ENCODE measurements around the gene CDK6.

Gene CDK6

DNA sequence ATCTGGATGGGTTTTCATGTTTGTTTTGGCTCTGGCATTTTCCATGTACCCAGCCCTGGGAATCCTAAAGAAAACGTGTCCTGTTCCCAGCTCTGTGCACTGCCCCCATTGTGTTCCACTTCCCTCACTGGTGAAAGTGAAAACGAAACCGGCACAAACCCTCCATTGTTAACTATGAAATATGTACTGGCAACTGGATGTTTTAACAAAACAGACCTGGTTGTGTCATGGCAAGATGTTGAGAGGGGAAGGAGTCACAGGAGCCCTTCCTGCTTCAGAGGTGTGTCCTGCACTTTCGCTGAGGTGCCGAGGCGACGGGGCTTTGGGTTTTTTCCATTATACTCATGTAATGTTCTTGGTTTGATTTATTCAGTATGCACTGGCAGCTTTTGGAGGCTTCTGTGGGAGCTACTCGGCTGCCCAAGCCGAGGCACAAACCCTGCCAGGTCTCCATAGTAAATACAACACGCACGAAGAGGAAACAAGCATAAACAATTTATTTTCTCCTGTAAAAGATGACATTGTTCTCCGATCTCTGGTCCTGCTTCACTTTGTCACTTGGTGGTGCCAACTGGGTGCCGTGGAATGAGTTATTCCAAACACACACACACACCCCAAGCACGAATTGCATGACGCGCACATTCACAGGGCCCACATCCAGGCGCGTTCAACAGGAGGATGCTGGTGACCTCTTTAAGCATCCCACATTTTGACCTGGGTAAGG, 118.2 kb downstream of the CDK6 start:
- peaks cover 6% of the 10 kb centered on the region for H3K4me1 ChIP-seq (ENCODE audit: control insufficient read depth, insufficient read depth, low read length)
- H3K36me3 ChIP-seq (ENCODE audit: control insufficient read depth, insufficient read depth, low read length): no peaks in the 10 kb centered on the region
- H3K9ac ChIP-seq (ENCODE audit: low read length): peak overlapping the region; percentile 75
- no peaks in the 10 kb centered on the region for H3K27me3 ChIP-seq (ENCODE audit: control insufficient read depth, insufficient read depth, low read length)
- peak overlapping the region; percentile 29 for H3K4me3 ChIP-seq (ENCODE audit: low read length)
- no peaks in the 10 kb centered on the region for H3K9me3 ChIP-seq (ENCODE audit: control insufficient read depth, low read length)

DNA sequence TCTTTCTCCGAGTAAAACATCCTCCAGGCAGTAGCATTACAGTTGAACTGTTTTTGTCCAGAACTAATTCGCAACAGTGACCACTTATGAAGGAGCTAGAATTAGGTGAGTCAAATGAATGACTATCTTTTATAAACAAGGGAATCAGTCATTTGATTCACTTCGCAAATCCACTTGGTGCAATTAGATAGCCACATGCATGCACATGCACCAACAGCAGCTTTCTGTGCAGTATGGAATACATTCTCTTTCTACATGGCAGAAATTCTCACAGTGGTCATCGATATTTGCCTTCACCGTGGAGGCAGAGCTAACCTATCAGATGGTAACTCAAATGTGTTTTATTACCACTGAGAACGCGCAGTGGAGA, 118.8 kb downstream of the CDK6 start:
- Histone ChIP-seq H3K9me3 (ENCODE audit: control insufficient read depth, low read length) (no peaks in the 10 kb centered on the region), H3K9ac (ENCODE audit: low read length) (peak overlapping the region; percentile 75), H3K36me3 (ENCODE audit: control insufficient read depth, insufficient read depth, low read length) (no peaks in the 10 kb centered on the region), H3K4me3 (ENCODE audit: low read length) (peak overlapping the region; percentile 29), H3K27me3 (ENCODE audit: control insufficient read depth, insufficient read depth, low read length) (no peaks in the 10 kb centered on the region), H3K4me1 (ENCODE audit: control insufficient read depth, insufficient read depth, low read length) (peaks cover 6% of the 10 kb centered on the region)

DNA sequence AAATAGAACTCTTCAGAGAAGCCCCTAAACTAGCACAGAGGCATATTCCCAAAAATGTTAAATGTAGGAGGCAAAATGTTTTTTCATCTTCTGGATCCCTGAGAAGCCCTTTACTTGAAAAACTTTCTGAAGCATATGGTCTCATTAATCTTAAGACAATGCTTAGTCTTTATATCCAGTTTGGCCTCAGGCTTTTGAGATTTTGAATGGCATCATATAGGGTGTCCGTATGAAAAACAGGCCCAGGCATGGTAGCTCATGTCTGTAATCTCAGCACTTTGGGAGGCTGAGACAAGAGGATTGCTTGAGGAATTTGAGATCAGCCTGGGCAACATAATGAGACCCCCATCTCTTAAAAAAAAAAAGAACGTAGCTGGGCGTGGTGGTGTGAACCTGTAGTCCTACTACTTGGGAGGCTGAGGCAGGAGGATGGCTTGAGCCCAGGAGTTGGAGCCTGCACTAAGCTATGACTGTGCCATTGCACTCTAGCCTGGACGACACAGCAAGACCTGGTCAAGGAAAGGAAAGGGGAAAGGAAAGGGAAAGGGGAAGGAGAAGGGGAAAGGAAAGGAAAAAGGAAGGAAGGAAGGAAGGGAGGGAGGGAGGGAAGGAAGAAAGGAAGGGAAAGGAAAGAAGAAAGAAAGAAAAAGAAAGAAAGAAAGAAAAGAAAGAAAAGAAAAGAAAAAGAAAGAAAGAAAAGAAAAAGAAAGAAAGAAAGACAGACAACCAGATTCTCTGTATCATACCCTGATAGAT, 119.4 kb downstream of the CDK6 start:
- peaks cover 6% of the 10 kb centered on the region for H3K4me1 ChIP-seq (ENCODE audit: control insufficient read depth, insufficient read depth, low read length)
- H3K36me3 ChIP-seq (ENCODE audit: control insufficient read depth, insufficient read depth, low read length): no peaks in the 10 kb centered on the region
- no peak overlapping the region for H3K4me3 ChIP-seq (ENCODE audit: low read length)
- H3K9ac ChIP-seq (ENCODE audit: low read length): no peak overlapping the region
- no peaks in the 10 kb centered on the region for H3K9me3 ChIP-seq (ENCODE audit: control insufficient read depth, low read length)
- no peaks in the 10 kb centered on the region for H3K27me3 ChIP-seq (ENCODE audit: control insufficient read depth, insufficient read depth, low read length)

DNA sequence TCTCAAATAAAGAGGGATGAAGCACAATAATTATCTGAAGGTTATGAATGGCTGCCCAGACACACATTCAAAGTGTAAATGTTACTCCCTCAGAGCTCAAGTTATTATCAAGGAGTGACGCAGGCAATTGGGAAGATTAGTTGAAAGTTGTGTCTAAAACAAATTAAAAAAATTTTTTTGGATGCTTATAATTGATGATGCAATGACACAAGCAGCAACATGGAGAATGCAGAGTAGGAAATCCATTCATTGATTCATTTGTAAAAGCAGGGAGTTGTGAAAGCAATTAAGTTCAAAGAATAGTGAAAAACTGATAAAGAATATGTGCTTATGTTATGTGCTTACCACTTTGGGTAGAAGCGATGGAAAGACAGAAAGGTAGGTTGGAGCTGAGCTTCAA, 120.4 kb downstream of the CDK6 start:
- Histone ChIP-seq H3K9me3 (ENCODE audit: control insufficient read depth, low read length) (no peaks in the 10 kb centered on the region), H3K9ac (ENCODE audit: low read length) (no peak overlapping the region), H3K36me3 (ENCODE audit: control insufficient read depth, insufficient read depth, low read length) (no peaks in the 10 kb centered on the region), H3K4me1 (ENCODE audit: control insufficient read depth, insufficient read depth, low read length) (peaks cover 6% of the 10 kb centered on the region), H3K27me3 (ENCODE audit: control insufficient read depth, insufficient read depth, low read length) (no peaks in the 10 kb centered on the region), H3K4me3 (ENCODE audit: low read length) (no peak overlapping the region)

DNA sequence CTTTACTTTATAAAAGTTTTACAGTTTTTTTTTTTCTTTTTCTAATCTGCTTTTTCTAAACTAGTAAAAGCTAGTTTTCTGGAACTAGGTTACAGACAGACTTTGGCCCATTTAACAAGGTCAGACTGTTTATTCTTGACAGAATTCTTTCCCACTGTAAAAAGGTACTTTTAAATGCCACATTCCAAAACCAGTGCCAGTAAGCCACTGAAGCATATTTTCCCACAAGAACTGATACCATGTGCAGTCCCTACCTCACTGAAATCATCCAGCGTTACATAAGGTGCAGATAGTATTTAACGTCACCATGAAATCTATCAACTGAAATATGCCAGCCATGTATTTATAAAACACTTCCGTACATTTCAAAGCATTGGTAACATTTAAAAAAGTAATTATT, 121.6 kb downstream of the CDK6 start:
- Histone ChIP-seq H3K27me3 (ENCODE audit: control insufficient read depth, insufficient read depth, low read length) (no peaks in the 10 kb centered on the region), H3K9ac (ENCODE audit: low read length) (no peak overlapping the region), H3K4me3 (ENCODE audit: low read length) (no peak overlapping the region), H3K4me1 (ENCODE audit: control insufficient read depth, insufficient read depth, low read length) (peaks cover 6% of the 10 kb centered on the region), H3K36me3 (ENCODE audit: control insufficient read depth, insufficient read depth, low read length) (no peaks in the 10 kb centered on the region), H3K9me3 (ENCODE audit: control insufficient read depth, low read length) (no peaks in the 10 kb centered on the region)

DNA sequence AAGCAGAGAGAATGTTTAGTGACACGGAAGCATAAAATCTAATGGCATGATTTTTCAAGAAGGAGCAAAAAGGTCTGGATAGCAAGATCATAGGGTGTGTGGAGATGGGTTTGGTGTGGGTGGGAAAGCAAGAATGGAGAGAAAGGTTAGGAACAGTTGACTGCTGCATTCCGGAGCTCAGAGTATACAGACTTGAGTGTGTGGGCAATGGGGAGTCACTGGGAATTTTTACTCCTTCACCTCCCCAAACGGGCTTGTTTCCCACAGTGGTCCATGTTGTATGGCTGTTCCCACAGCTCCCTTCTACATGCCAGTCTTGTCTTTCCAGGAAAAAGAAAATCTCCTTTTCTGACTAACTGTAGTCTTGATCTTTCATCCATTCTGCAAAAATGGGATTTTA, 122.1 kb downstream of the CDK6 start:
- H3K4me1 ChIP-seq (ENCODE audit: control insufficient read depth, insufficient read depth, low read length): peaks cover 6% of the 10 kb centered on the region

DNA sequence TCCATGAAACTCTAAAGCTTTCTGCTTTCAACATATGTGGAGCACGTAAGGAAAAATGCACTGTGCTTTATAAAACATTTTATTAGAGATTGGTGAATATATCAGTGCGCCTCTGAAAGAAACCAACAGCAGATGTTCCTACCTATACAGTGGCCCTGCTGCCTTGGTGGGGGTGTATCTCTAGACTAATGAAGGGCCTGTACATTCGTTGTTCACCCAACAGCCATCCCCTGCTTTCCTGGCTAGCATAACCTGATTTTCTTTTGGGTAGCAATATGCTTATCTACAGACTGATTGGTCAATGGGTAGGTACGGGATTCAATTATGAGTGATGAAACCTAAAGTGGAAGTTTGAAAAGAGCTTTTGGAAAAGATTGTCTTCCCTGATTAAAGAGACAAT, 126.5 kb downstream of the CDK6 start:
- H3K9ac ChIP-seq (ENCODE audit: low read length): no peak overlapping the region
- no peaks in the 10 kb centered on the region for H3K9me3 ChIP-seq (ENCODE audit: control insufficient read depth, low read length)
- no peaks in the 10 kb centered on the region for H3K36me3 ChIP-seq (ENCODE audit: control insufficient read depth, insufficient read depth, low read length)
- no peak overlapping the region for H3K4me3 ChIP-seq (ENCODE audit: low read length)
- no peaks in the 10 kb centered on the region for H3K27me3 ChIP-seq (ENCODE audit: control insufficient read depth, insufficient read depth, low read length)
- peaks cover 8% of the 10 kb centered on the region for H3K4me1 ChIP-seq (ENCODE audit: control insufficient read depth, insufficient read depth, low read length)

More for the DNA sequence above, 122.1 kb downstream of the CDK6 start:
- Histone ChIP-seq H3K27me3 (ENCODE audit: control insufficient read depth, insufficient read depth, low read length) (no peaks in the 10 kb centered on the region), H3K9ac (ENCODE audit: low read length) (no peak overlapping the region), H3K4me3 (ENCODE audit: low read length) (no peak overlapping the region), H3K9me3 (ENCODE audit: control insufficient read depth, low read length) (no peaks in the 10 kb centered on the region), H3K36me3 (ENCODE audit: control insufficient read depth, insufficient read depth, low read length) (no peaks in the 10 kb centered on the region)

DNA sequence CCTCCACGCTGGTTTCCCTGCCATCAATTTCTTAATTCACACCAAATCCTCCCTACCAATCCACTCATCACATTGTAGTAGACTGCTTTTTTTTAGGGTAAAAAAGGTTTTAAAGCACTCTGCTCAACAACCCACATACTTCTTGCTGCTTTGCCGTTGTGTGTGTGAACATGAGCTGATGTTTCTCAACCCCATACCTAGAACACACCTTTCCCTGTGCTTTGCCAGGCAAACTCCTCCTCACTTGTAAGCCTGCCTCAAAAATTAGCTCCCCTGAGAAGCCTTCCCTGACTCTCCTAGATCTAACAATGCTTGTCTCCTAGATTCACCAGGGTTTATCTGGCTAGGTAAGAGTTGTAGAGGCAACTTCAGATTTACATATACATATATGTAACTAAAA, 127.2 kb downstream of the CDK6 start:
- no peak overlapping the region for H3K4me3 ChIP-seq (ENCODE audit: low read length)
- no peaks in the 10 kb centered on the region for H3K9me3 ChIP-seq (ENCODE audit: control insufficient read depth, low read length)
- H3K36me3 ChIP-seq (ENCODE audit: control insufficient read depth, insufficient read depth, low read length): no peaks in the 10 kb centered on the region
- no peaks in the 10 kb centered on the region for H3K27me3 ChIP-seq (ENCODE audit: control insufficient read depth, insufficient read depth, low read length)
- H3K9ac ChIP-seq (ENCODE audit: low read length): no peak overlapping the region
- peaks cover 8% of the 10 kb centered on the region for H3K4me1 ChIP-seq (ENCODE audit: control insufficient read depth, insufficient read depth, low read length)

DNA sequence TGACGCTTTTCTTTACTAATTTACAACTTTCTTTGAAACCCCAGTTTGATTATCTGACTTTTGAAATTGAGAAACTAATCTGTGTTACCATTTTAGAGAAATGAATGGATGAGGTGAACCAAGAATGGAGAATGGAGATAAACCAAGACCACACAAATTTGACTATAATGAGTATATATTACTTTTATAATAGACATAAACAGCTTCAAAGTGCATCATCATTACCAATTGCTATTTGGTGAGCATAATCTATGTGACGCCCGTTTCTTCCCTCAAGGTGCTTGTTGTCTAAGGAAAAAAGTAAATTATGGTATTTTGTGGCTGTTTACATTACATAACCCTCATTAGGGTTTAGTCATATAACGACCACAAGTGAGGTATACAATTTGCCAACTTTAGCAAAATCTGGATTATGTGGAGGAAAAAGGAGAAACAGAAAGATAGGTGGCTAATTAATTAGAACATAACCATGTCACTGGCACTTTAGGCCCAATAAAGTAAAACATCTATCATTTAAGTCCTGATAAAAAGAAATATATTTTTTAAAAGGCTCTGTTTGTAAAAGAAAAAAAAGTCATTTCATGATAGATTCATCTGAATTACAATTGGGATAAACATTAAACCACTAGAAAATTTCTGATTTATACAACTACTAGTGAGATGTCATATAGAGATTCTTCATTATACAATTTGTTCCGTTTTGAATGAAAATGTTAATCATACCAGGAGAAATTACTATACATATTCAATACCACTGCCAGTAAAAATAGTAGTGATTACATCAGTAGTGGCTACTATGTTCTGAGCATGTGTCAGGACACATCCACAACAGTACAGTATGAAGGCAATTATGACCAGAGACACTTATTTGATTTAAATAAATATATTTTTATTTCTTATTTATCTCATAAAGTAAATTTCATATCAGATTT, 128.0 kb downstream of the CDK6 start:
- no peaks in the 10 kb centered on the region for H3K9me3 ChIP-seq (ENCODE audit: control insufficient read depth, low read length)
- no peaks in the 10 kb centered on the region for H3K36me3 ChIP-seq (ENCODE audit: control insufficient read depth, insufficient read depth, low read length)
- no peak overlapping the region for H3K4me3 ChIP-seq (ENCODE audit: low read length)
- H3K27me3 ChIP-seq (ENCODE audit: control insufficient read depth, insufficient read depth, low read length): no peaks in the 10 kb centered on the region
- peaks cover 8% of the 10 kb centered on the region for H3K4me1 ChIP-seq (ENCODE audit: control insufficient read depth, insufficient read depth, low read length)
- no peak overlapping the region for H3K9ac ChIP-seq (ENCODE audit: low read length)

DNA sequence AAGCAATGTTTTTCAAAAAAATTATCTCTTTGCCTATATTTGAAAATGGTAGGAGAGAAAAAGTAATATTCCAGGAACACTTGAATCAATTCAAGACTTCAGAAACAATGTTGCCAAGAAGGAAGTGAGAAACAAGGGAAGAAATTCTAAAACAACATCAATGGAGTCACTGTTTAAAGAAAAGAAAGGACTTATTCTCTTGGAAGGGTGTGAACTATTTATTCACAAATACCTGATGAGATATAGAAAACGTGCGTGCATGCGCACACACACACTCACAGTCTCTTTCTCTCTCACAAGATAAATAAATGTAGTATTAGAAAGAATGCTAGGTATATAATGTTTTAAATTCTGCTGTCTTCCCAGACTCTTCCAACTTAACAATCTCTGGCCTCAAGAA, 128.9 kb downstream of the CDK6 start:
- Histone ChIP-seq H3K27me3 (ENCODE audit: control insufficient read depth, insufficient read depth, low read length) (no peaks in the 10 kb centered on the region), H3K9me3 (ENCODE audit: control insufficient read depth, low read length) (no peaks in the 10 kb centered on the region), H3K9ac (ENCODE audit: low read length) (no peak overlapping the region), H3K36me3 (ENCODE audit: control insufficient read depth, insufficient read depth, low read length) (no peaks in the 10 kb centered on the region), H3K4me1 (ENCODE audit: control insufficient read depth, insufficient read depth, low read length) (peaks cover 8% of the 10 kb centered on the region), H3K4me3 (ENCODE audit: low read length) (no peak overlapping the region)

DNA sequence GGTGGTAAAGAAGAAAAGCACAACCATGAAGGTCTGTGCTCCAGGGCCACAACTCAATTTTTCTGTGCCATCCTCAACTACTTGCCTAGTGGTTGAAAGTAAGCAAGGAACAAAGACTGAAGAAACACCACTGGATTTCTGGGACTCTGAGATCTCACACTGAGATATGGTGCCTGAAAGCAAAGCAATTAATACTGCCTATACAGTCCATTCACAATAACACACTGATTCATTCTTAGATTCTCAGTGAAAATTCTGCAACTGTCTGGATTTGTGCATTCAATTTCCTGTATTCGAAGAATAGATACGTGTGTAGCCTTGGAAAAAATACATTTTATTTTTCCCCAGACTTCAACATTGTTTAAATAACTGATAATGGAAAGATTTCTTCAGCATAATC, 129.8 kb downstream of the CDK6 start:
- H3K9ac ChIP-seq (ENCODE audit: low read length): no peak overlapping the region
- H3K4me3 ChIP-seq (ENCODE audit: low read length): no peak overlapping the region

DNA sequence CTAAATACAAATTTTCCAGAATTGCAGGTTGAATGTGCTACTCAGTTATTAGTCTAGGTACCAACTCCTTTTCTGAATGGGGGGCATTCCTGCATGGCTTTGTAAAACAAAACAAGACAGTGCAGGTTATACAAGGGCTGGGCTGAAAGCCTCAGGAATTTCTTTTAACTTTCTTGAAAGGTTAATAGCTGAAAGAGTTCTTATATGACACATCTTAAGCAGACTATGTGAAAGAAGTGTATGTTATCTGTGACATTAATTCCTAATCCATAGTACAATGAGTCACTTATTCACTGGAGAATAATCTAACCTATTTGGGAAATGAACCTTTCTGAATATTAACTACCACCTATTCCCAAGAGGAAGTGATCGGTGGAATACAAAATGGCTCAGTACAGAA, 130.5 kb downstream of the CDK6 start:
- H3K4me1 ChIP-seq (ENCODE audit: control insufficient read depth, insufficient read depth, low read length): peaks cover 8% of the 10 kb centered on the region
- H3K4me3 ChIP-seq (ENCODE audit: low read length): no peak overlapping the region
- H3K9ac ChIP-seq (ENCODE audit: low read length): no peak overlapping the region
- H3K36me3 ChIP-seq (ENCODE audit: control insufficient read depth, insufficient read depth, low read length): no peaks in the 10 kb centered on the region
- H3K27me3 ChIP-seq (ENCODE audit: control insufficient read depth, insufficient read depth, low read length): no peaks in the 10 kb centered on the region
- no peaks in the 10 kb centered on the region for H3K9me3 ChIP-seq (ENCODE audit: control insufficient read depth, low read length)

More for the DNA sequence above, 129.8 kb downstream of the CDK6 start:
- Histone ChIP-seq H3K4me1 (ENCODE audit: control insufficient read depth, insufficient read depth, low read length) (peaks cover 8% of the 10 kb centered on the region), H3K27me3 (ENCODE audit: control insufficient read depth, insufficient read depth, low read length) (no peaks in the 10 kb centered on the region), H3K36me3 (ENCODE audit: control insufficient read depth, insufficient read depth, low read length) (no peaks in the 10 kb centered on the region), H3K9me3 (ENCODE audit: control insufficient read depth, low read length) (no peaks in the 10 kb centered on the region)
